Raji (cell line): ENCODE results near the gene E2F2.

Experiments used
- POLR2A ChIP-seq: IDR thresholded peaks from 2 replicates; pipeline ENCODE4 v1.6.1; 2011; ENCODE audit warnings: low read depth, low read length, control low read depth; ENCODE audit not compliant: insufficient read depth

The E2F2 gene, protein sequence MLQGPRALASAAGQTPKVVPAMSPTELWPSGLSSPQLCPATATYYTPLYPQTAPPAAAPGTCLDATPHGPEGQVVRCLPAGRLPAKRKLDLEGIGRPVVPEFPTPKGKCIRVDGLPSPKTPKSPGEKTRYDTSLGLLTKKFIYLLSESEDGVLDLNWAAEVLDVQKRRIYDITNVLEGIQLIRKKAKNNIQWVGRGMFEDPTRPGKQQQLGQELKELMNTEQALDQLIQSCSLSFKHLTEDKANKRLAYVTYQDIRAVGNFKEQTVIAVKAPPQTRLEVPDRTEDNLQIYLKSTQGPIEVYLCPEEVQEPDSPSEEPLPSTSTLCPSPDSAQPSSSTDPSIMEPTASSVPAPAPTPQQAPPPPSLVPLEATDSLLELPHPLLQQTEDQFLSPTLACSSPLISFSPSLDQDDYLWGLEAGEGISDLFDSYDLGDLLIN

DNA sequence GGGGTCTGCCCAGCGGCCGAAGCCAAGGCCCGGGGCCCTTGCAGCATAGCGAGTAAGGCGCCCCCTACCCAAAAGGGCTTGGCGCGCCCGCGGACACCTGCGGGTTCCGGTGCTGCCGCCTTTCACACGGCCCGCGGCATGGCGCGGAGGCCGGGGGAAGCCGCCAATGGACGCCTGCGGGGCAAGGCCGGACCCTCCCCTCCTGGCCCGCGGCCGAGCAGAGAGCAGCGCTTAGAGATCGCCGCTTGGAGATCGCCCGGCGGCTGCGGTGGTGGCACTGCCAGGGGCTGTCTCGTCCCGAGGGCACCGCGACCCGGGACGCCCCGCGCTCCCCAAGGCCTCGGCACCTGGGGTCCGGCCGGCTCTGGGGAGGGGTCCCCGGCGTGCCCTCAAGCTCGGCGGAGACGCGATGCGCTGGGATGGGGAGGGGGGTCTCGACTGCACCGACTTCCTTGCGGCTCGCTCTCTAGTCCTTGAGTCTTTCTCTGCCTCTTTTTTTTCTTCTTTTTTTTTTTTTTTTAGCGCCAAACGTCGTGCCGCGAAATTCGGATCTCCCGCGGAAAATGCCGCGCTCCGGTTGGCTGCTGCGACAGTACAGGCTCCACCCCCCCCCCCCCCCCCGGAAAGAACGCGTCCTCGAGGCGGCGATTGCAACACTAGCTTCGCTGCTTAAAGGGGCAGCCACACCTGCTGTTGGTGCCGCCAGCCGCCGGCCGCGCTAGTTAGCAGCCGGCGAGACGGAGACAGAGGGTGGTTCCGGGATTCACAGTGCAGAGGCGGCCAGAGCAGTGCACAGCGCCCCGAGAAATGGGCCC is at the start of gene E2F2:
Gene E2F2 (minus strand): TSS at position 487 of the 815 bp plus-strand sequence. CDS start 440 bp downstream, at position 47.
- TF ChIP-seq POLR2A = peak; percentile 89

- TF ChIP-seq POLR2A = no peak
These were observed 47.9 kb upstream of the E2F2 start for GRCh38 chr1:23578997-23579363.

GRCh38 chr1:23578311-23578996 is 47.4 kb upstream of the E2F2 start:
- TF ChIP-seq POLR2A = no peak

GRCh38 chr1:23577056-23578004 is 46.3 kb upstream of the E2F2 start:
- 0 out of 2 replicates have a peak, but pooled peaks have one; percentile 36 for TF ChIP-seq POLR2A

GRCh38 chr1:23576338-23577055 is 45.5 kb upstream of the E2F2 start:
- TF ChIP-seq POLR2A = no peak

- no peak for TF ChIP-seq POLR2A
These were observed 44.3 kb upstream of the E2F2 start for GRCh38 chr1:23575226-23575810.

- TF ChIP-seq POLR2A = 0 out of 2 replicates have a peak, but pooled peaks have one; percentile 16
These were observed 43.3 kb upstream of the E2F2 start for GRCh38 chr1:23574265-23574754.

GRCh38 chr1:23573574-23574182 is 42.6 kb upstream of the E2F2 start:
- no peak for TF ChIP-seq POLR2A

GRCh38 chr1:23571465-23571864 is 40.4 kb upstream of the E2F2 start:
- no peak for TF ChIP-seq POLR2A

DNA sequence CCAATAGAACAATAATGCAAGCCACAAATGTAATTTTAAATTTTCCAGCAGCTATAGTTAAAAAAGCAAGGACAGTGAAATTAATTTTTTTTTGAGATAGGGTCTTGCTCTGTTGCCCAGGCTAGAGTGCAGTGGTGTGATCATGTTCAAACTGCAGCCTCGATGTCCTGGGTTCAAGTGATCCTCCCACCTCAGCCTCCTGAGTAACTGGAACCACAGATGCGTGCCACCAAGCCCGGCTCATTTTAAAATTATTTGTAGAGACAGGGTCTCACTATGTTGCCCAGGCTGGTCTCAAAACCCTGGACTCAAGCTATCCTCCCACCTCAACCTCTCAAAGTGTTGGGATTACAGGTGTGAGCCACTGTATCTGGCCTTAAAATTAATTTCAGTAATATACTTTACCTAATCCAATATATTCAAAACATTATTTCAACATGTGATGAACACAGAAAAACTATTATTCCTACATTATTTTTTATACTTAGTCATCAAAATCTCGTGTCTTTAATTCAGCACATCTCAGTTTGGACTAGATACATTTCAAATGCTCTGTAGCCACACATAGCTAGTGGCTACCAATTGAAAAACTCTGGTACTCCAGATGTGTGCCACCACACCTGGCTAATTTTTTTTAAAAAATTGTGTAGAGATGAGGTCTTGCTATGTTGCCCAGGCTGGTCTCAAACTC is 39.1 kb upstream of the E2F2 start:
- TF ChIP-seq POLR2A = no peak

DNA sequence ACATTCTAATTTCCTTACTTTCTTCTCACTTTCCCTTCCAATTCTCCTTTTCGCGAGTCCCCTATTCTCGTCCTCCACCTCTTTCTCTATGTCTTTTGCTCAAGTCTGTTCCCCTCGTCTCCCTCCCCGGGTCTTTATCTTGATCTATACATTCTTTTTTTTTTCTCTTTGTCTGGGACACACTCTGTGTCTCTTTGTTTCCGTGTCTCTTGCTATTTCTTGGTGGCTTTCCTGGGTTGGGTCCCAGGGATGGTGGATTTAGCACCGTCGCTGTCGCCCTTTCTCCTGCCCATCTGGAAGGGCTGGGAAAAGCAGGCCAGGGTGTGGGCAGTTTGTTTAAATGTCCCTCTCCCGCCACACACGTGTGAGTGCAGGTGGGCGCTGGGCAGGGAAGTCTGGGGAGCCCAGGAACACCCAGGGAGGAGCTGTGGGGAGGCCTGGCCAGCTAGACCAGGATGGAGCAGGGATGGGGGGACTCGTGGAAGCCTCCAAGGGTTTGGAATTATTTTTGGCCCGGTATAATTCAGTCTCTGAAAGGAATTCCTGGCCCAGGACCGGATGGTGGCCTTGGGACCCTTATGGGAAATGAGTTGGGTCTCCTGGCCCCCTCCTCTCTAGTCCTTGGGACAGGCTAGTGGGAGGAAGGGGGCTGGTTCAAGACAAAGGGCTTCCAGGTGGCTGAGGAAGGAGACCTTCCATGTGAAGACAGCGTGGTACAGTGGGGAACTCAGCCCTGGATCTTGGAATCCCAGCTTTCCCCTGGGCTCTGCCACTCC is 37.8 kb upstream of the E2F2 start:
- TF ChIP-seq POLR2A = no peak

DNA sequence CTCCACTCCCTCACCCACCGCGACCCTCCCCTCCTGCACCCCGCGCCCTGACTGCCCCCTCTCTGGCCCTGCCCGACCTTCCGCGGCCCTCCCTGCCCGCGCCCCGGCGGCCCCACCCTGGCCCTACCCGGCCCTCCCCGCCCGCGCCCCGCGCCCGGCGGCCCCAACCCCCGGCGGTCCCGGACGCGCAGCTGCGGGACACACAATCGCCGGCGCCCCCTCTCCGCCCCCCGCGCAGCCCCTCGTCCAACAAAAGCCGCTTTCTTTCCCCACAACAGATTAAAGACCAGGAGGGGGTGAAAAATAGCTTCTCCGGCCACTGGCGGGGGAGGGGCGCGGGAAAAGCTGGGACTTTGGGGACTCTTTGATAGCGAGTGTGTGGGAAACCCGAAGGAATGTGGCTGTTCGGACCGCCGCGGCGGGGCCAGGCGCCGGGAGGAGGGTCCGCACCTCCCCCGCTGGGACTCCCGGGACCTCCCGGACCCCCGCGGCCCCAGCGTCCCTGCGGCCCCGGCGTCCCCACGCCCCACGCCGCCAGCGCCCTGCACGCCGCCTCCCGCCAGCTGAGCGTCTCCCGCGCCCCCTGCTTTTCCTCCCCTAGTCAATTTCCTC is 37.1 kb upstream of the E2F2 start:
- no peak for TF ChIP-seq POLR2A
